HEK293 (cell line): Measurements from ENCODE around the gene FYTTD1.

Experiments used
- CTCF ChIA-PET: fragments of 350-600 bp; formaldehyde crosslinking; extraction: SDS; loops from one replicate; lab custom pipeline; 2021; ENCODE audit warnings: antibody characterized with exemption; lab: Yijun Ruan, JAX
- POLR2A ChIA-PET: fragments of 300-600 bp; formaldehyde crosslinking; extraction: SDS; loops from one replicate; lab custom pipeline; 2020; ENCODE audit warnings: antibody characterized with exemption, inconsistent platforms; lab: Yijun Ruan, JAX
- H3K27ac ChIP-seq: fragments of 200-500 bp; sonication (Bioruptor generic); 2 replicates; pipeline ENCODE4 v1.5.1; 2014; ENCODE audit warnings: low read depth, low read length, control low read depth, inconsistent platforms; ENCODE audit errors: extremely low read depth
- H3K36me3 ChIP-seq, 2 experiments: fragments of 200-500 bp in 1 of 2; sonication (Bioruptor generic) in 1 of 2; 1 replicate in 1 of 2; 2 replicates in 1 of 2; pipeline ENCODE4 v1.5.1; 2014 to 2017; ENCODE audit warnings: inconsistent platforms in 2 of 2, low read length in 2 of 2; ENCODE audit not compliant: control insufficient read depth in 2 of 2, insufficient read depth in 1 of 2
- H3K4me1 ChIP-seq: fragments of 200-500 bp; sonication (Bioruptor generic); 2 replicates; pipeline ENCODE4 v1.5.1; 2014; ENCODE audit warnings: mild to moderate bottlenecking, low read length, inconsistent platforms; ENCODE audit not compliant: control insufficient read depth, insufficient read depth
- H3K4me3 ChIP-seq: 2 replicates; pipeline ENCODE4 v1.5.1; 2011; ENCODE audit warnings: low read depth, mild to moderate bottlenecking, control low read depth, low read length, moderate library complexity
- H3K9me3 ChIP-seq: fragments of 200-500 bp; sonication (Bioruptor generic); 2 replicates; pipeline ENCODE4 v1.5.1; 2014; ENCODE audit warnings: low read depth, low read length, inconsistent platforms; ENCODE audit not compliant: control insufficient read depth, insufficient read depth
- KLF16 ChIP-seq: fragments of 450-650 bp; formaldehyde crosslinking; IDR thresholded peaks from 2 replicates; pipeline ENCODE4 v1.5.1; 2017; ENCODE audit warnings: missing biosample characterization, missing genetic modification characterization
- PRDM2 ChIP-seq: fragments of 450-650 bp; formaldehyde crosslinking; IDR thresholded peaks from 2 replicates; pipeline ENCODE4 v1.5.1; 2016; ENCODE audit warnings: missing biosample characterization, missing genetic modification characterization, borderline replicate concordance
- ZBTB10 ChIP-seq: fragments of 450-650 bp; formaldehyde crosslinking; IDR thresholded peaks from 2 replicates; pipeline ENCODE4 v1.5.1; 2016; ENCODE audit warnings: missing biosample characterization, missing genetic modification characterization
- ZFHX2 ChIP-seq: fragments of 450-650 bp; formaldehyde crosslinking; conservative IDR thresholded peaks from 2 replicates; pipeline ENCODE4 v1.5.1; 2016; ENCODE audit warnings: missing biosample characterization, missing genetic modification characterization
- ZIC2 ChIP-seq: fragments of 450-650 bp; formaldehyde crosslinking; IDR thresholded peaks from 2 replicates; pipeline ENCODE4 v1.5.1; 2016; ENCODE audit warnings: missing biosample characterization, missing genetic modification characterization
- ZNF112 ChIP-seq: fragments of 450-650 bp; formaldehyde crosslinking; IDR thresholded peaks from 2 replicates; pipeline ENCODE4 v1.5.0; 2017; ENCODE audit warnings: missing biosample characterization, missing genetic modification characterization
- ZNF155 ChIP-seq: fragments of 450-650 bp; formaldehyde crosslinking; IDR thresholded peaks from 2 replicates; pipeline ENCODE4 v1.5.1; 2016; ENCODE audit warnings: missing biosample characterization, missing genetic modification characterization
- ZNF184 ChIP-seq: fragments of 450-650 bp; IDR thresholded peaks from 2 replicates; pipeline ENCODE4 v1.5.1; 2018; ENCODE audit warnings: missing biosample characterization, mild to moderate bottlenecking, missing genetic modification characterization
- ZNF19 ChIP-seq: fragments of 450-650 bp; formaldehyde crosslinking; IDR thresholded peaks from 2 replicates; pipeline ENCODE4; 2016; ENCODE audit warnings: missing biosample characterization, missing genetic modification characterization, low read depth
- ZNF211 ChIP-seq: fragments of 450-650 bp; formaldehyde crosslinking; IDR thresholded peaks from 2 replicates; pipeline ENCODE4 v1.5.1; 2016; ENCODE audit warnings: low read depth, missing biosample characterization, missing genetic modification characterization
- ZNF366 ChIP-seq: fragments of 450-650 bp; formaldehyde crosslinking; conservative IDR thresholded peaks from 2 replicates; pipeline ENCODE4 v1.5.1; 2016; ENCODE audit warnings: missing biosample characterization, missing genetic modification characterization
- ZNF404 ChIP-seq: fragments of 450-650 bp; formaldehyde crosslinking; IDR thresholded peaks from 2 replicates; pipeline ENCODE4 v1.5.1; 2017; ENCODE audit warnings: missing biosample characterization, missing genetic modification characterization
- ZNF624 ChIP-seq: fragments of 450-650 bp; formaldehyde crosslinking; IDR thresholded peaks from 2 replicates; pipeline ENCODE4 v1.5.1; 2017; ENCODE audit warnings: missing biosample characterization, missing genetic modification characterization
- ZNF701 ChIP-seq: fragments of 450-650 bp; formaldehyde crosslinking; IDR thresholded peaks from 2 replicates; pipeline ENCODE4 v1.5.1; 2016; ENCODE audit warnings: missing biosample characterization, missing genetic modification characterization
- TF ChIP-seq, protein P1 (sequence below): fragments of 450-650 bp; formaldehyde crosslinking; conservative IDR thresholded peaks from 2 replicates; pipeline ENCODE4 v1.5.1; 2016; ENCODE audit warnings: low read depth, missing biosample characterization, missing genetic modification characterization

Gene FYTTD1

GRCh38 chr3:197742787-197743186 lies 6.9 kb upstream of the FYTTD1 start:
- no peaks in the 10 kb centered on the region for H3K9me3 ChIP-seq
- H3K36me3 ChIP-seq, result no peaks in the 10 kb centered on the region
- TF ChIP-seq ZNF624 (no peak), ZNF19 (no peak), PRDM2 (tag by site-specific recombination) (no peak), ZNF155 (tag by site-specific recombination) (no peak), ZNF184 (tag by site-specific recombination) (no peak), ZNF112 (no peak), ZBTB10 (tag by site-specific recombination) (no peak), KLF16 (tag by site-specific recombination) (no peak), ZFHX2 (tag by site-specific recombination) (no peak), ZNF404 (no peak), ZNF211 (no peak), ZNF366 (tag by site-specific recombination) (no peak), ZIC2 (tag by site-specific recombination) (no peak), ZNF701 (tag by site-specific recombination) (no peak)
- TF ChIP-seq, protein P1, sequence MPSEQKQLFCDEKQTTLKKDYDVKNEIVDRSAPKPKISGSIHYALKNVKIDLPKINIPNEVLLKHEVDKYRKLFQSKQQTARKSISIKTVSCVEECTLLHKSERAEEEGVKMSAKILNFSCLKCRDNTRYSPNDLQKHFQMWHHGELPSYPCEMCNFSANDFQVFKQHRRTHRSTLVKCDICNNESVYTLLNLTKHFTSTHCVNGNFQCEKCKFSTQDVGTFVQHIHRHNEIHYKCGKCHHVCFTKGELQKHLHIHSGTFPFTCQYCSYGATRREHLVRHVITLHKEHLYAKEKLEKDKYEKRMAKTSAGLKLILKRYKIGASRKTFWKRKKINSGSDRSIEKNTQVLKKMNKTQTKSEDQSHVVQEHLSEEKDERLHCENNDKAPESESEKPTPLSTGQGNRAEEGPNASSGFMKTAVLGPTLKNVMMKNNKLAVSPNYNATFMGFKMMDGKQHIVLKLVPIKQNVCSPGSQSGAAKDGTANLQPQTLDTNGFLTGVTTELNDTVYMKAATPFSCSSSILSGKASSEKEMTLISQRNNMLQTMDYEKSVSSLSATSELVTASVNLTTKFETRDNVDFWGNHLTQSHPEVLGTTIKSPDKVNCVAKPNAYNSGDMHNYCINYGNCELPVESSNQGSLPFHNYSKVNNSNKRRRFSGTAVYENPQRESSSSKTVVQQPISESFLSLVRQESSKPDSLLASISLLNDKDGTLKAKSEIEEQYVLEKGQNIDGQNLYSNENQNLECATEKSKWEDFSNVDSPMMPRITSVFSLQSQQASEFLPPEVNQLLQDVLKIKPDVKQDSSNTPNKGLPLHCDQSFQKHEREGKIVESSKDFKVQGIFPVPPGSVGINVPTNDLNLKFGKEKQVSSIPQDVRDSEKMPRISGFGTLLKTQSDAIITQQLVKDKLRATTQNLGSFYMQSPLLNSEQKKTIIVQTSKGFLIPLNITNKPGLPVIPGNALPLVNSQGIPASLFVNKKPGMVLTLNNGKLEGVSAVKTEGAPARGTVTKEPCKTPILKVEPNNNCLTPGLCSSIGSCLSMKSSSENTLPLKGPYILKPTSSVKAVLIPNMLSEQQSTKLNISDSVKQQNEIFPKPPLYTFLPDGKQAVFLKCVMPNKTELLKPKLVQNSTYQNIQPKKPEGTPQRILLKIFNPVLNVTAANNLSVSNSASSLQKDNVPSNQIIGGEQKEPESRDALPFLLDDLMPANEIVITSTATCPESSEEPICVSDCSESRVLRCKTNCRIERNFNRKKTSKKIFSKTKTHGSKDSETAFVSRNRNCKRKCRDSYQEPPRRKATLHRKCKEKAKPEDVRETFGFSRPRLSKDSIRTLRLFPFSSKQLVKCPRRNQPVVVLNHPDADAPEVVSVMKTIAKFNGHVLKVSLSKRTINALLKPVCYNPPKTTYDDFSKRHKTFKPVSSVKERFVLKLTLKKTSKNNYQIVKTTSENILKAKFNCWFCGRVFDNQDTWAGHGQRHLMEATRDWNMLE (tag by site-specific recombination), result no peak
- TF ChIP-seq, all 188 proteins: peak for 0
- POLR2A ChIA-PET, result no interaction called here
- no peak overlapping the region for H3K4me3 ChIP-seq
- no peaks in the 10 kb centered on the region for H3K4me1 ChIP-seq
- no peak overlapping the region for H3K27ac ChIP-seq
- CTCF ChIA-PET, result interaction anchor here (0.6 kb wide), 1 partner anchor 917 kb away, joined by 3 read pairs; no protein-coding TSS in a partner anchor
